ENCODE measurements around the gene CHRNA9. TPM values are rescaled to one million over a fixed set of nuclear protein-coding genes. Genes with fewer than 3 reads are reported as not detected.

The CHRNA9 gene
- polyA plus RNA-seq, 2 of the 4 experiments (the other 2 are of a cell fraction): 1.3 to 1.6 TPM

DNA sequence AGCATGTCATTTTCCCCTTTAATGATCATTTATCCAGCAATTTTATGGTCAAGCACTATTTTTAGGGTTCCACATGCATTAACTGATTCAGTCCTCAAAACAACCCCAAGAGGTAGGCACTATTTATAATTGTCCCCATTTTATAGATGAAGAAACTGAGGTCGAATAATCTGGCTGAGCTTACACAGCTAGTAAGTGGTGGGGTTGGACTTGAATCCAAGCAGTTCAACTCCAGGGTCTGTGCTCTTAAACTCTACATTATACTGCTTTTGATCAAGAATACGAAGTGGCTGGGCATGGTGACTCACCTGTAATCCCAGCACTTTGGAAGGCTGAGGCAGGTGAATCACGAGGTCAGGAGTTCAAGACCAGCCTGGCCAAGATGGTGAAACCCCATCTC, 3.2 kb upstream of the CHRNA9 start (continued):
- TF ChIP-seq CEBPB (IDR thresholded peaks at IDR 0.05) (no peak), SREBF2 (IDR thresholded peaks at IDR 0.05) (no peak)

GRCh38 chr4:40333921-40334352, 1.2 kb upstream of the CHRNA9 start:
- Histone ChIP-seq H3K4me3 (no peak overlapping the region), H3K4me1 (peaks cover 43% of the 10 kb centered on the region), H3K9me3 (no peaks in the 10 kb centered on the region), H3K4me2 (peak overlapping the region; percentile 62), H3K27ac (peak overlapping the region; percentile 79 to 88)
- TF ChIP-seq FOSL2 (IDR thresholded peaks at IDR 0.05) (peak; percentile 65), FOSL2 (CRISPR knock-in tag; IDR thresholded peaks at IDR 0.05) (peak; percentile 91), CEBPB (IDR thresholded peaks at IDR 0.05) (peak; percentile 28; a peak in 1 of 4 replicates), JUNB (IDR thresholded peaks at IDR 0.05) (peak; percentile 60; the same call in 1 of the 2 replicates), JUN (IDR thresholded peaks at IDR 0.05) (peak; percentile 37 to 49; a peak in 2 of 5 replicates), EP300 (IDR thresholded peaks at IDR 0.05) (peak in 1 of 2 experiments; percentile 30; a peak in 1 of 5 replicates), MAFK (IDR thresholded peaks at IDR 0.05; ENCODE audit: partially characterized antibody) (no peak)
- ATAC-seq (peak; percentile 60 to 72; a peak in 4 of 6 replicates), FAIRE-seq (no peak), DNase-seq (ENCODE audit: low read depth in 1 of 2, low spot score in 1 of 2) (peak; percentile 45 to 54)
- ChIA-PET POLR2A (interaction anchor here (1.2 kb wide), 1 partner anchor 17 kb away, joined by 3 read pairs; no protein-coding TSS in a partner anchor), CTCF (interaction anchor here (0.6 to 8.1 kb wide), 4 partner anchors 7 to 291 kb away, joined by 3 to 45 read pairs (median 12); no protein-coding TSS in a partner anchor)
- 12% methylated on average over 8 of the region's 8 CpGs for WGBS (ENCODE audit: missing lambda C conversion rate)

DNA sequence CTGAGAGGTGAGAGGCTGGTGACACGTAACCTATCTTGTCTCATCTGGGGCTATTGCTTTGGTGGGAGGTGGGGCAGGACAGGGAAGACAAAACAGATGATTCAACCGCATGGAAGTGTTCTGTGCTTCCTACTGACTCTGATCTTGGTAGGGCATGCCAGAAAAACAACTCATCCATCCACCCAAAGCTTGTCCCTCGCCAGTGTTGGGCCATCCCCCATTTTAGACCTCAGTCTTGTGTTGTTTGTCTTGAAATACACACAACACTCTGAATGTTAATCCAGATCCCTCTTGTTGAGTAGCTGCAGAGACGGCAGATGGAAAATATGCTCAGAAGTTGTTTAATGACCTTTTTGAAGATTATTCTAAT, 377 bp downstream of the CHRNA9 start:
- H3K4me1 ChIP-seq: peaks cover 43% of the 10 kb centered on the region
- peak overlapping the region; percentile 79 to 88 for H3K27ac ChIP-seq
- TF ChIP-seq JUNB (IDR thresholded peaks at IDR 0.05) (0 out of 2 replicates have a peak, but pooled peaks have one; percentile 26), PHF8 (IDR thresholded peaks at IDR 0.05; ENCODE audit: borderline replicate concordance, low read depth) (no peak), ESRRA (IDR thresholded peaks at IDR 0.05; ENCODE audit: borderline replicate concordance, low read length) (no peak), FOSL2 (IDR thresholded peaks at IDR 0.05) (0 out of 2 replicates have a peak, but pooled peaks have one; percentile 15), FOSL2 (CRISPR knock-in tag; IDR thresholded peaks at IDR 0.05) (no peak)
- TF ChIP-seq, protein P1, sequence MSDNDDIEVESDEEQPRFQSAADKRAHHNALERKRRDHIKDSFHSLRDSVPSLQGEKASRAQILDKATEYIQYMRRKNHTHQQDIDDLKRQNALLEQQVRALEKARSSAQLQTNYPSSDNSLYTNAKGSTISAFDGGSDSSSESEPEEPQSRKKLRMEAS (IDR thresholded peaks at IDR 0.05): 0 out of 2 replicates have a peak, but pooled peaks have one; percentile 24
- ATAC-seq (peak; percentile 72 to 74), FAIRE-seq (no peak), DNase-seq (ENCODE audit: low read depth in 1 of 2, low spot score in 1 of 2) (peak in 1 of 2 experiments; percentile 43)
- no peak overlapping the region for H3K4me3 ChIP-seq
- H3K9me3 ChIP-seq: no peaks in the 10 kb centered on the region
- ChIA-PET POLR2A (no interaction called here), CTCF (interaction anchor here (0.6 to 8.1 kb wide), 4 partner anchors 8 to 384 kb away, joined by 3 to 45 read pairs (median 12); no protein-coding TSS in a partner anchor)
- 48% methylated on average over 4 of the region's 4 CpGs for whole genome bisulfite sequencing (ENCODE audit: missing lambda C conversion rate)
- H3K4me2 ChIP-seq: peak overlapping the region; percentile 62

- FAIRE-seq: no peak
- no peak for ATAC-seq
Observed at GRCh38 chr4:40337051-40337450, 1.9 kb downstream of the CHRNA9 start.

More at GRCh38 chr4:40337051-40337450, 1.9 kb downstream of the CHRNA9 start:
- ChIA-PET CTCF (interaction anchor here (8.1 kb wide), 1 partner anchor 10 kb away, joined by 45 read pairs; no protein-coding TSS in a partner anchor), POLR2A (no interaction called here)
- DNase-seq (ENCODE audit: low read depth in 1 of 2, low spot score in 1 of 2): no peak
- no peak overlapping the region for H3K4me3 ChIP-seq
- WGBS (ENCODE audit: missing lambda C conversion rate): 79% methylated on average over 9 of the region's 9 CpGs
- H3K4me1 ChIP-seq: peaks cover 36% of the 10 kb centered on the region
- H3K4me2 ChIP-seq: no peak overlapping the region
- peak overlapping the region in 1 of 2 experiments; percentile 57; a peak in 1 of 6 replicates for H3K27ac ChIP-seq
- no peaks in the 10 kb centered on the region for H3K9me3 ChIP-seq
- no peak for TF ChIP-seq FOXS1 (CRISPR knock-in tag; IDR thresholded peaks at IDR 0.05)
- no peak for TF ChIP-seq TP53 (CRISPR knock-in tag; IDR thresholded peaks at IDR 0.05)
- TF ChIP-seq CHD4 (IDR thresholded peaks at IDR 0.05; ENCODE audit: borderline replicate concordance): no peak
- no peak for TF ChIP-seq FOSB (CRISPR knock-in tag; IDR thresholded peaks at IDR 0.05)
- TF ChIP-seq USF2 (IDR thresholded peaks at IDR 0.05): no peak
- TF ChIP-seq RAD21 (conservative IDR thresholded peaks at IDR 0.05 in 1 of 2, IDR thresholded peaks at IDR 0.05 in 1 of 2): no peak
- TF ChIP-seq NFE2L2 (conservative IDR thresholded peaks at IDR 0.05; ENCODE audit: low read length): no peak
- TF ChIP-seq HOXB5 (CRISPR knock-in tag; IDR thresholded peaks at IDR 0.05): no peak
- TF ChIP-seq KDM5A (IDR thresholded peaks at IDR 0.05): no peak
- no peak for TF ChIP-seq EHF (CRISPR knock-in tag; IDR thresholded peaks at IDR 0.05)
- TF ChIP-seq KDM1A (IDR thresholded peaks at IDR 0.05; ENCODE audit: low read depth): no peak
- no peak for TF ChIP-seq JUNB (IDR thresholded peaks at IDR 0.05)
- no peak for TF ChIP-seq SMC3 (IDR thresholded peaks at IDR 0.05)
- no peak for TF ChIP-seq ESRRA (IDR thresholded peaks at IDR 0.05; ENCODE audit: borderline replicate concordance, low read length)
- TF ChIP-seq MYC (IDR thresholded peaks at IDR 0.05; ENCODE audit: borderline replicate concordance, low read length): no peak
- no peak for TF ChIP-seq ZSCAN20 (CRISPR knock-in tag; IDR thresholded peaks at IDR 0.05)
